PC-3 (cell line): Measurements from ENCODE around the gene MUC12.

Experiments
- EZH2 ChIP-seq: fragments of 300-600 bp; sonication (generic); IDR thresholded peaks from one replicate; pipeline ENCODE4 v1.6.1; 2017; ENCODE audit warnings: antibody characterized with exemption, mild to moderate bottlenecking, low read length; ENCODE audit not compliant: unreplicated experiment
- EZH2phosphoT487 ChIP-seq: fragments of 300-600 bp; sonication (generic); IDR thresholded peaks from 2 replicates; pipeline ENCODE4 v1.6.1; 2018; ENCODE audit warnings: mild to moderate bottlenecking, antibody characterized with exemption, low read length, borderline replicate concordance
- TF ChIP-seq, protein P1 (sequence below): fragments of 300-600 bp; sonication (generic); conservative IDR thresholded peaks from 2 replicates; pipeline ENCODE4 v1.5.1; 2017; ENCODE audit warnings: antibody characterized with exemption, low read depth, mild to moderate bottlenecking, low read length

GRCh38 chr7:100967292-100967863 lies 2.0 kb upstream of the MUC12 start:
- TF ChIP-seq EZH2 (no peak), EZH2phosphoT487 (no peak)
- TF ChIP-seq, protein P1, sequence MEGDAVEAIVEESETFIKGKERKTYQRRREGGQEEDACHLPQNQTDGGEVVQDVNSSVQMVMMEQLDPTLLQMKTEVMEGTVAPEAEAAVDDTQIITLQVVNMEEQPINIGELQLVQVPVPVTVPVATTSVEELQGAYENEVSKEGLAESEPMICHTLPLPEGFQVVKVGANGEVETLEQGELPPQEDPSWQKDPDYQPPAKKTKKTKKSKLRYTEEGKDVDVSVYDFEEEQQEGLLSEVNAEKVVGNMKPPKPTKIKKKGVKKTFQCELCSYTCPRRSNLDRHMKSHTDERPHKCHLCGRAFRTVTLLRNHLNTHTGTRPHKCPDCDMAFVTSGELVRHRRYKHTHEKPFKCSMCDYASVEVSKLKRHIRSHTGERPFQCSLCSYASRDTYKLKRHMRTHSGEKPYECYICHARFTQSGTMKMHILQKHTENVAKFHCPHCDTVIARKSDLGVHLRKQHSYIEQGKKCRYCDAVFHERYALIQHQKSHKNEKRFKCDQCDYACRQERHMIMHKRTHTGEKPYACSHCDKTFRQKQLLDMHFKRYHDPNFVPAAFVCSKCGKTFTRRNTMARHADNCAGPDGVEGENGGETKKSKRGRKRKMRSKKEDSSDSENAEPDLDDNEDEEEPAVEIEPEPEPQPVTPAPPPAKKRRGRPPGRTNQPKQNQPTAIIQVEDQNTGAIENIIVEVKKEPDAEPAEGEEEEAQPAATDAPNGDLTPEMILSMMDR: no peak
